ENCODE measurements around the gene SERPINA4.

SERPINA4 gene

GRCh38 chr14:94583557-94583956, 22.3 kb downstream of the SERPINA4 start:
- H3K4me3 ChIP-seq (ENCODE audit: low read depth, low read length) = no peak overlapping the region
- TF ChIP-seq CTCF (IDR thresholded peaks at IDR 0.05; ENCODE audit: low read depth, low read length) = no peak

- TF ChIP-seq CTCF (IDR thresholded peaks at IDR 0.05; ENCODE audit: low read depth, low read length) = no peak
- H3K4me3 ChIP-seq (ENCODE audit: low read depth, low read length) = no peak overlapping the region
Observed at GRCh38 chr14:94584591-94585280, 23.5 kb downstream of the SERPINA4 start.

GRCh38 chr14:94586635-94587034, 25.4 kb downstream of the SERPINA4 start:
- no peak for TF ChIP-seq CTCF (IDR thresholded peaks at IDR 0.05; ENCODE audit: low read depth, low read length)
- H3K4me3 ChIP-seq (ENCODE audit: low read depth, low read length) = no peak overlapping the region

- H3K4me3 ChIP-seq (ENCODE audit: low read depth, low read length) = no peak overlapping the region
- no peak for TF ChIP-seq CTCF (IDR thresholded peaks at IDR 0.05; ENCODE audit: low read depth, low read length)
Observed at GRCh38 chr14:94588311-94588710, 27.1 kb downstream of the SERPINA4 start.

- H3K4me3 ChIP-seq (ENCODE audit: low read depth, low read length) = no peak overlapping the region
- TF ChIP-seq CTCF (IDR thresholded peaks at IDR 0.05; ENCODE audit: low read depth, low read length) = no peak
Observed at GRCh38 chr14:94591073-94591472, 29.8 kb downstream of the SERPINA4 start.

GRCh38 chr14:94591871-94592270, 30.6 kb downstream of the SERPINA4 start:
- no peak for TF ChIP-seq CTCF (IDR thresholded peaks at IDR 0.05; ENCODE audit: low read depth, low read length)

GRCh38 chr14:94592457-94592856, 31.2 kb downstream of the SERPINA4 start:
- H3K4me3 ChIP-seq (ENCODE audit: low read depth, low read length) = no peak overlapping the region
- no peak for TF ChIP-seq CTCF (IDR thresholded peaks at IDR 0.05; ENCODE audit: low read depth, low read length)

More at GRCh38 chr14:94591871-94592270, 30.6 kb downstream of the SERPINA4 start:
- H3K4me3 ChIP-seq (ENCODE audit: low read depth, low read length) = no peak overlapping the region

All from WI38 (cell line).